Measurements from ENCODE around the gene ITFG1. TPM values are rescaled to one million over a fixed set of nuclear protein-coding genes. Genes with fewer than 3 reads are reported as not detected.
"Not testable (repeated sequence)": the region's sequence is repeated elsewhere in the genome, so short reads cannot be mapped to it uniquely, and the experiment has no call there.

ITFG1 gene
- total RNA-seq, 2 experiments from 2014 or later: 18.0 to 18.5 TPM

- H3K36me3 ChIP-seq (ENCODE audit: insufficient read depth, low read length): no peaks in the 10 kb centered on the region
- H3K4me1 ChIP-seq (ENCODE audit: insufficient read depth, low read length): no peaks in the 10 kb centered on the region
- no peak overlapping the region for H3K27ac ChIP-seq (ENCODE audit: low read depth in 1 of 2, low read length in 2 of 2)
- Mint-ChIP-seq H3K9me3 (no peaks in the 10 kb centered on the region), H3K4me1 (ENCODE audit: low read depth) (peaks cover 46% of the 10 kb centered on the region), H3K27me3 (no peaks in the 10 kb centered on the region), H3K27ac (no peak overlapping the region), H3K36me3 (ENCODE audit: low read depth) (peaks cover 32% of the 10 kb centered on the region), H3K4me3 (no peak overlapping the region)
- CTCF ChIA-PET: no interaction called here
- no peak overlapping the region for H3K4me3 ChIP-seq (ENCODE audit: low read length)
- ATAC-seq (ENCODE audit: poor library complexity) (no peak), DNase-seq (no peak)
- TF ChIP-seq CTCF (IDR thresholded peaks at IDR 0.05): no peak
- no peaks in the 10 kb centered on the region for H3K27me3 ChIP-seq (ENCODE audit: control insufficient read depth in 1 of 2, insufficient read depth in 2 of 2, low read length in 2 of 2)
- no peaks in the 10 kb centered on the region for H3K9me3 ChIP-seq (ENCODE audit: control insufficient read depth in 1 of 2, insufficient read depth in 1 of 2, low read length in 2 of 2)
- POLR2A ChIA-PET: no interaction called here
- intact Hi-C loops (cut with DNase I, micrococcal nuclease): no loop called here
Measured at GRCh38 chr16:47470211-47470610, 9.3 kb upstream of the ITFG1 start.

- no peak overlapping the region for H3K4me3 ChIP-seq (ENCODE audit: low read length)
- no peaks in the 10 kb centered on the region for H3K9me3 Mint-ChIP-seq
- H3K36me3 ChIP-seq (ENCODE audit: insufficient read depth, low read length): peaks cover 6% of the 10 kb centered on the region
- POLR2A ChIA-PET: no interaction called here
- CTCF ChIA-PET: no interaction called here
- intact Hi-C loops (cut with DNase I, micrococcal nuclease): loop anchor here in 1 of 2 experiments (10.0 kb wide), 3 partner anchors 776 to 1136 kb away; partner anchors contain the start of genes ABCC11, LONP2 and SIAH1
- no peaks in the 10 kb centered on the region for H3K27me3 ChIP-seq (ENCODE audit: control insufficient read depth in 1 of 2, insufficient read depth in 2 of 2, low read length in 2 of 2)
- H3K27me3 Mint-ChIP-seq: no peaks in the 10 kb centered on the region
- H3K4me1 Mint-ChIP-seq (ENCODE audit: low read depth): peaks cover 53% of the 10 kb centered on the region
- H3K27ac Mint-ChIP-seq: no peak overlapping the region
- no peak for DNase-seq
- H3K27ac ChIP-seq (ENCODE audit: low read depth in 1 of 2, low read length in 2 of 2): no peak overlapping the region
- H3K9me3 ChIP-seq (ENCODE audit: control insufficient read depth in 1 of 2, insufficient read depth in 1 of 2, low read length in 2 of 2): no peaks in the 10 kb centered on the region
- TF ChIP-seq CTCF (IDR thresholded peaks at IDR 0.05): no peak
- no peak for ATAC-seq (ENCODE audit: poor library complexity)
- no peaks in the 10 kb centered on the region for H3K4me1 ChIP-seq (ENCODE audit: insufficient read depth, low read length)
- no peak overlapping the region for H3K4me3 Mint-ChIP-seq
- peaks cover 34% of the 10 kb centered on the region for H3K36me3 Mint-ChIP-seq (ENCODE audit: low read depth)
Measured at GRCh38 chr16:47469227-47469626, 8.4 kb upstream of the ITFG1 start.

GRCh38 chr16:47468070-47468689, 7.3 kb upstream of the ITFG1 start:
- H3K27me3 Mint-ChIP-seq; ATAC-seq (ENCODE audit: poor library complexity); H3K9me3 ChIP-seq (ENCODE audit: control insufficient read depth in 1 of 2, insufficient read depth in 1 of 2, low read length in 2 of 2); DNase-seq; H3K4me3 Mint-ChIP-seq; H3K36me3 ChIP-seq (ENCODE audit: insufficient read depth, low read length); H3K27ac Mint-ChIP-seq; CTCF ChIA-PET; H3K27ac ChIP-seq (ENCODE audit: low read depth in 1 of 2, low read length in 2 of 2); H3K9me3 Mint-ChIP-seq; H3K27me3 ChIP-seq (ENCODE audit: control insufficient read depth in 1 of 2, insufficient read depth in 2 of 2, low read length in 2 of 2); H3K4me1 ChIP-seq (ENCODE audit: insufficient read depth, low read length); H3K4me3 ChIP-seq (ENCODE audit: low read length); POLR2A ChIA-PET: not testable (repeated sequence)
- intact Hi-C loops (cut with DNase I, micrococcal nuclease): loop anchor here in 1 of 2 experiments (10.0 kb wide), 3 partner anchors 777 to 1137 kb away; partner anchors contain the start of genes ABCC11, LONP2 and SIAH1
- Mint-ChIP-seq H3K4me1 (ENCODE audit: low read depth) (peaks cover 64% of the 10 kb centered on the region), H3K36me3 (ENCODE audit: low read depth) (peaks cover 38% of the 10 kb centered on the region)

GRCh38 chr16:47467501-47467900, 6.6 kb upstream of the ITFG1 start:
- CTCF ChIA-PET: no interaction called here
- Mint-ChIP-seq H3K36me3 (ENCODE audit: low read depth) (peaks cover 38% of the 10 kb centered on the region), H3K4me1 (ENCODE audit: low read depth) (peaks cover 70% of the 10 kb centered on the region), H3K4me3 (no peak overlapping the region), H3K9me3 (no peaks in the 10 kb centered on the region), H3K27me3 (no peaks in the 10 kb centered on the region), H3K27ac (no peak overlapping the region)
- no peak overlapping the region for H3K4me3 ChIP-seq (ENCODE audit: low read length)
- no peak for ATAC-seq (ENCODE audit: poor library complexity)
- no peak for DNase-seq
- no peak for TF ChIP-seq CTCF (IDR thresholded peaks at IDR 0.05)
- H3K27ac ChIP-seq (ENCODE audit: low read depth in 1 of 2, low read length in 2 of 2): no peak overlapping the region
- intact Hi-C loops (cut with DNase I, micrococcal nuclease): loop anchor here in 1 of 2 experiments (10.0 kb wide), 3 partner anchors 777 to 1137 kb away; partner anchors contain the start of genes ABCC11, LONP2 and SIAH1
- no peaks in the 10 kb centered on the region for H3K27me3 ChIP-seq (ENCODE audit: control insufficient read depth in 1 of 2, insufficient read depth in 2 of 2, low read length in 2 of 2)
- H3K9me3 ChIP-seq (ENCODE audit: control insufficient read depth in 1 of 2, insufficient read depth in 1 of 2, low read length in 2 of 2): no peaks in the 10 kb centered on the region
- peaks cover 9% of the 10 kb centered on the region for H3K36me3 ChIP-seq (ENCODE audit: insufficient read depth, low read length)
- POLR2A ChIA-PET: no interaction called here
- H3K4me1 ChIP-seq (ENCODE audit: insufficient read depth, low read length): peaks cover under 1% of the 10 kb centered on the region

All from CD4-positive, alpha-beta T cell (primary cell).